Retina (tissue), 1 donor: ENCODE data around the gene ATF3.

Source experiments
- DNase-seq: peaks from one replicate; pipeline ENCODE4 v3.0.0-alpha.2; 2016

ATF3 gene

DNA sequence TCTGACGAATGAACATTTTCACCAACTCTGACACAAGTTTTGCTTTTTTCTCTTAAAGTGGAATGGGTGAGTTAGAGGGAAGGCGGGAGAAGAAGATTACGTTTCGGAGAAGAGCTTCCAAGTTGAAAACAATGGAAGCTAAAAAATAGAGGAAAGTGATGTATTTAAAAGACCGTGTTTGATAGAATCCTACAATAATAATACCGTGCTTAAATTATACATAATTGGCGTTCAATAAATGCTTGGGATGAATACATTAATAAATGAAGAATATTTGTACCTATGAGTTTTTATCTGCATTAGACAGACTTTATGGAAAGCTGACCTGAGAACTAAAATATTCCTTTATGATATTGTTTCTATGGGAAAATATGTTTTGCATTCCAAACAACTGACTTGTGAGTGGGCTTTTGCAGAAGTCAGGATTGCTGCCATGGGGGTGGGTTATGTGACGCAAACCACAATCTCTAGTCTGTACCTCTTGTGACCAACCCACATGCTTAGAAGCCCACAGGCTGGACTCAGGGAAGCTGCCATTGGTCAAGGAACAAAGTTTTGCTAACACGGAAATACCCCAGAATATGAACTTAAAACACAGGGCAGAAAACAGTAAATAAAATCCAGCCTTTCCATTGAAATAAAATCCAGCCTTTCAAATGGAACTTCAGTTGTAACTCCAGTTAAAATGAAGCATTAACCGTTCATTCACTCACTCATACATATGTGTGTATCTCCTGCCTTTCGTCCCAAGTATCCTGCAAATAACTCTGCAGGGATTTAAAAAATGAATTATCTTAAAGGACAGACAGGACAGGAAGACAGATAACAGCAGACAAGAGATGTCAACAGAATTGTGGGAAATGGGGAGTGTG, 21.3 kb upstream of the ATF3 start:
- DNase-seq: no peak

DNA sequence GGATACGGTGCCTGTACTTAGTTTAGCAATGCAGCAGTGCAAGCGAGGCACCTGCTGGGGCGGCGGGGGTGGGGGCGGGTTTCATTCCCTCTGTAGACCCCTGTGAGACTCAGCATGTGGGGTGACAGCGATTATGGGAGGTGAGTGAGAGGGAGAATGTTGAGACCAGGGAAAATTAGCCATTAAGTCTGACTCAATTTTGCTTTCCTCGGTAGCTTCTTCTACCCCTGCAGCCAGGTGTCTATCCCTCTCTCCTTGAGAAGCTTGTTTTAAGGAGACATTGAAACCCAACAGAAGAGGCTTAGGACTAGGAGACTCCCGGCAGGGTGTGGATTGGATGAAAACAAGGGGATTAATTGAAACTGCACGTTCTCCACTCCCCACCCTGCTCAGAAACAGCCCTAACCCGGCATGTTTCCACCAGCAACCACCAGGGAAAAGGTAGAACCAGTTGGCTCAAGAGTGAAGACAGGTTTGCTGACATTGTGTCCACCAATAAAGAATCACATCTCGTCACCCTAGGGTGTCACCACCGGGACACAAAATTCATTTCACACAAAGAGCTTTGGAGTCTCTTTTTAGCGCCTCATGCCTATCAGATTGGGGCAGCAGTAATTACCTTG, 20.6 kb upstream of the ATF3 start:
- DNase-seq: no peak

GRCh38 chr1:212589446-212589845, 19.1 kb upstream of the ATF3 start:
- no peak for DNase-seq

DNA sequence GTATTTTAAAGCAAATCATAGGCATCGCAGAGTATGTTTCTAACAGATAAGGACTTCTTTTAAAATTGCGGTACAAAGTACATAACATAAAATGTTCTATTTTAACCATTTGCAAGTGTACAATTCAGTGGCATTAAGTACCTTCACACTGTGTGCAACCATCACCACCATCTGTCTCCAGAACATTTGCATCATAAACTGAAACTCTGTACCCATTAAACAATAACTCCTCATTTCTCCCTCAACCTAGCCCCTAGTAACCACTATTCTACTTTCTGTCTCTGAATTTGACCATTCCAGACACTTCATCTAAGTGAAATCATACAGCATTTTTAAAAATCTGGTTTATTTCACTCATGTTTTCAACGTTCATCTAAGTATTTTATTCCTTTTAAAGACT, 16.6 kb upstream of the ATF3 start:
- no peak for DNase-seq

GRCh38 chr1:212593821-212594251, 14.7 kb upstream of the ATF3 start:
- no peak for DNase-seq

DNA sequence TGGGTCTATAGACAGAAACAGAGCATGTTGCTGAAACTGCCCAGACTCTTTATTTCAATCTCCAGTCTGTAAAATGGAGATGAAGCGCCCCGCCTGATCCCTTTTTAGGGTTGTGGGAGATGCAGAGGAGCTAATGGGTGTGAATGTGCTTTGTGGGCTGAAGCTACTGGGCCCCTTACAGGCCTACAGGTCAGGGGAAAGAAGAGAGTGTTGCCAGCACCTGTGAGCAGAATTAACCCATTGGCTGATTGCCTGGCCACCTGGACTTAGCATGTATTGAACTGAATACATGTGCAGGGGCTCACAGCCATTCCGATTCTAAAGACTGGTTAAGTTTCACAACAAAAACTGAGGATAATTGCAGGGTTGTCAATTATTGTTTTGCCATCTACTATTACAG, 13.9 kb upstream of the ATF3 start:
- DNase-seq: no peak

- no peak for DNase-seq
These were observed 13.3 kb upstream of the ATF3 start for GRCh38 chr1:212595229-212595628.

DNA sequence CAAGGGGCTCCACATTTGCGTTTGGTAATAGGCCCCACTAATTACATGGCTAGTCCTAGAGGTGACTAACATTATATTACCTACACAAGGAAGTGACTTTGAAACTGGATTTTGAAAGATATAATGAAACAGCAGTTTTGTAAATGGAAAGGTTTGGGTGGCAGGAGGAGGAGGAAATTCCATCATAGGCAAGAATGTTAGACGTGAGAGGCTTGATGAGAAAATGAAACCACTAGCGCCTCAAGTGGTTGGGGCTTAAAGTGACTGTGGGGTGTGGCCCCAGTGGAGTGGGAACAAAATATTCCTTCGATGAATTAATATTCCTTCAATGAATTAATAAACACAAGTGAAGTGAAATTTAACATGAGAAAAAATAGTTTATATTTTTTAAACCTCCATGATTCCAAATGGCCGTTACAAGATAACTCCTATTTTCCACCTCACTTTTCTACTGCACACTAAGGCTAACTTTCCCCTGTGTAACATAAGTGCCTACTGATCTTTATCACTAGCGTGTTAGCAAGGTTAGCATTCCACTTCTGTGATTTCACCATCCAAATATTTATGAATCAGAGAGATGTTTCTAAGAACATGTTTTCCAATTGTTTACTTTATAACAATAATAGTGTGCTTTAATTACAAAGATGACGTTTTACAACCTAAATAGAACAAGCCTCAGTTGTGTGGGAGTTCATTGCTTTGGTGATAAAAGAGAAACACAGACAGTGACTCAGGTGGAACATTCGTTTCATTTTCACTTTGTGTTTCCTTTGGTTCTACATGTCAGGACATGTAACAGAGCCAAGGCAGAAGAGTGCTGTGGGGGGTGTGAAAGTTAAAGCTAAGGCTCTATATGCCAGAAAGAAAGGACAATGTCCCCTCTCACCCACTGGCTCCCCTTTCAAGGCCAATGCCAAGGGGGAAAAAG, 12.5 kb upstream of the ATF3 start:
- no peak for DNase-seq

DNA sequence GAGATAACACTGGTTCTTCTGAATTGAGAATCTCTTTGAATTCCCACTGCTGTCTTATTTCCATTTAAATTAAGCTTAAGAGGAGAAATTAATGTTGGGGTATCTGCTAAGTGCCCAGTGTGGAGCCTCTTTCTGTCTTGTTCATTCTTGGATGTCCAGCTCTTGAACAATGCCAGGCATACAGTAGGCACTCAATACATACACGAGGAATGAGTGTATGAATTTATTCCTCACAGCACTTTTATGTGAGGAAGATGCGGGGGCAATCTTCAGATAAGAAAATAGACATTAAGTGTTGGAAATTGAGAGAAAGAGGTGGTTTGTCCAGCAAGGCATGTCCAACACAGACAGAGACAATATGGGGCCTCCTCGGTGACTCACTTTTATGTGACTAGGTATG, 11.8 kb upstream of the ATF3 start:
- no peak for DNase-seq

DNA sequence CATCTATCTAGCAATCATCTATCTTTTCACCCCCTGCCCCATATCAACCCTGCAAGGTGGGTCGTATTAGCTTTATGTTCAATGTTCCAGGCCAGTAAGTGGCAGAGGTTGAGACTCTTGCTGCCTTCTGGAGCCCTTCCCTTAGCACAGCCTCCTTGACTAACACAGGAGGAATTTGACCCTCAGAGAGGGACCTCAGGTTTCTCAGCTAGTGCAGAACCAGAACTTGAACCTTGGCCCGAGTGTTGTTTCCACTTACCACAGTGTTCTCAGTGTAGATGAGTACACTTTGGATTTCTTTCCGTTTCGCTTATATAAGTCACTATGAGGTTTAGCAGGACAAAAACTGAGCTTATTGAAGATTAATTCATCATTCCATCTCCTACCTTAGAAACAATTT, 11.1 kb upstream of the ATF3 start:
- no peak for DNase-seq

GRCh38 chr1:212600071-212600915, 8.3 kb upstream of the ATF3 start:
- DNase-seq: no peak

- DNase-seq: no peak
These were observed 7.6 kb upstream of the ATF3 start for GRCh38 chr1:212600980-212601379.

GRCh38 chr1:212601524-212601923, 7.0 kb upstream of the ATF3 start:
- no peak for DNase-seq

GRCh38 chr1:212605441-212606394, 2.8 kb upstream of the ATF3 start:
- peak; percentile 35 for DNase-seq

DNA sequence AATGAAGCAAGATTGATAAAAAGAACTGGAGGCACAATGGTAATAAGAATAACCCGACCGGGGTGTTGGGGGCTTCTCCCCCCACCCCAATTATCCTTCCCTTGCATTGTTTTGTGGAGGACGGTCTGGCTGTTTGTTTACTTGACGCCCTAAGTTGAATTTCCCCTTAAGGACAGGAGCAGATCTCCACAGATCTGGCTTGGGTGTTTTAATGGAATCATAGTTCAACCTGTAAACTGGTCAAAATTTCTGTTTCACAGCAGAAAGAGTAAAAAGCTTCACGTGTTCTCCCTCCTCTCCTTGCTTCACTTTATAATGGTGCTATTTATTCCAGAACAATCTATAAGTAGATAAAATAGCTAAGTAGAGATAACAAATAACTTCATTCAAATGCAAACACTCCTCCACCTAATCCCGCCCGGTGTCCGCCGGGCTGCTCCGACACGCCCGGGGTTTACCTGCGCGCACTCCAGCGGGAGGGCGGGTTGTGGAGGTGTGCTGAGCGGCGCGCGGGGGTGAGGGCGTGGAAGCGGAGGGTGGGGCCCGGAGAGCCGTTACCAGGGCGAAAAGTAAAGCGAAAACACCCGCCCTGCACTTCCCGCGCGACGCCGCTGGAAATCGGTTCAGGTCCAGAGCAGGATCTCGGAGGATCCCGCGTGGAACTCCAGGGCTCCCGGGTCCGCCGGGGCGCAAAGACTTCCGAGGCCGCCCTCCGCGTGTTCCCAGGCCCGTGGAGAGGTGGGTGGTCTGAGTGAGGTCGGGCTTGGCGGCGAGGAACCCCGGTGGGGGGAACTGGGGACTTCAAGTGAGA, 2.0 kb upstream of the ATF3 start:
- peak; percentile 64 for DNase-seq

- peak; percentile 83 for DNase-seq
These were observed 1.2 kb upstream of the ATF3 start for GRCh38 chr1:212607206-212607912.

- no peak for DNase-seq
These were observed 609 bp upstream of the ATF3 start for GRCh38 chr1:212607913-212608391.

- DNase-seq: peak; percentile 87
These were observed 569 bp downstream of the ATF3 start for GRCh38 chr1:212608959-212609700.
